HG03159 (cell line): ENCODE data around the gene PEX16.
"Not testable (repeated sequence)": the region's sequence is repeated elsewhere in the genome, so short reads cannot be mapped to it uniquely, and the experiment has no call there.

Source experiments
- ATAC-seq: cut with Tn5 transposase; IDR thresholded peaks from one replicate; pipeline ENCODE4 v1.9.1; 2021; ENCODE audit warnings: mild to moderate bottlenecking, moderate library complexity; ENCODE audit not compliant: unreplicated experiment

The PEX16 gene

DNA sequence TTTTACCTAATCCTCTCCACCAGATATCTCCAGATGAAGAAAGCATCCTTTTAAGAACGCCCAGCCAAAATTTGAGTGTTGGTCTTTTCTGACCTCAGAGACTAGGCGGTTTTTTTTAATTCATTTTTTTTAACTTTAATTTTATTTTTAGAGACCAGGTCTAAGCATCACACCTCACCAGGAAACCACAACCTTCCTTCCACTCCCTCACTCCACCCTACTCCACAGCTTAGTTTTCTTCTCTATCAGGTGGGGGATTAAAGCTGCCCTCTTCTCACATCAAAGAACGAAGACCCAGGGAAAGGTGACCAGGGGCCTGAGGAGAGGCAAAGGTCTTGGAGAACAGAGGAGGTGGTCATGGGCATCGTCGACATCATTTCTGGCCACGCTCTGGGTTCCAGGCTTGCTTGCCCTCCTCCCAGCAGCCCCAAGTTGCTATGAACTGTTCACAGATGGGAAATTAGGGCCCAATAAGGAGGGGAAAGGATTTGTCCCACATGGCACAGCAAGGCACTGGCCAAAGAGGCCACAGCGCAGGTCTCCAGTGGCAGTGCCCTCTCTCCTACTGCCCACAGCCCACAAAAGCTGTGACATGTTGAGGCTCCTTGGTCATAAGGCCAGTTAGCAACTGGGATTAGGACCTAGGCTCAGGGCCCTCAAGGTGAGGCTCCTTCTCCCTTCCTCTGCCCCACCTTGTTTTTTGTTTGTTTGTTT is 1.4 kb upstream of the PEX16 start:
- no peak for ATAC-seq

GRCh38 chr11:45918331-45918941 is 759 bp upstream of the PEX16 start:
- no peak for ATAC-seq

DNA sequence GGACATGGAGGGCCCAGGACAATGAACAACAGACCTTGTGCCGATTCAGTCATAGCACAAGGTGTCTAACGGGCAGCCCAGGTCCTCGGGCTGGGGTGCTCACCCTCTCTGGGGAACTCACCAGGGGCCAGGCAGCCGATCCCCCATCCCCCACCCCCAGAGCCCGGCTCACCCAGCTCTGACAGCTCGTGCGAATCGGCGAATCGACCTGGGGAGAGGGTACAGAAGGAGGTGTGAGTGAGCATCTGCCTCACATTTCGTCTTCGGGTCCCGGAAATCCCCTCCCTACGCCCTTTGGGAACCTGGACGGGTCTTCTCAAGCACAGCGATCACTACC is 423 bp downstream of the PEX16 start:
- ATAC-seq, result peak; percentile 1

- ATAC-seq, result no peak
These were observed 2.2 kb downstream of the PEX16 start for GRCh38 chr11:45915446-45915845.

- no peak for ATAC-seq
These were observed 3.6 kb downstream of the PEX16 start for GRCh38 chr11:45913942-45914635.

GRCh38 chr11:45913514-45913913 is 4.2 kb downstream of the PEX16 start:
- ATAC-seq, result no peak

GRCh38 chr11:45910623-45911022 is 7.1 kb downstream of the PEX16 start:
- no peak for ATAC-seq

DNA sequence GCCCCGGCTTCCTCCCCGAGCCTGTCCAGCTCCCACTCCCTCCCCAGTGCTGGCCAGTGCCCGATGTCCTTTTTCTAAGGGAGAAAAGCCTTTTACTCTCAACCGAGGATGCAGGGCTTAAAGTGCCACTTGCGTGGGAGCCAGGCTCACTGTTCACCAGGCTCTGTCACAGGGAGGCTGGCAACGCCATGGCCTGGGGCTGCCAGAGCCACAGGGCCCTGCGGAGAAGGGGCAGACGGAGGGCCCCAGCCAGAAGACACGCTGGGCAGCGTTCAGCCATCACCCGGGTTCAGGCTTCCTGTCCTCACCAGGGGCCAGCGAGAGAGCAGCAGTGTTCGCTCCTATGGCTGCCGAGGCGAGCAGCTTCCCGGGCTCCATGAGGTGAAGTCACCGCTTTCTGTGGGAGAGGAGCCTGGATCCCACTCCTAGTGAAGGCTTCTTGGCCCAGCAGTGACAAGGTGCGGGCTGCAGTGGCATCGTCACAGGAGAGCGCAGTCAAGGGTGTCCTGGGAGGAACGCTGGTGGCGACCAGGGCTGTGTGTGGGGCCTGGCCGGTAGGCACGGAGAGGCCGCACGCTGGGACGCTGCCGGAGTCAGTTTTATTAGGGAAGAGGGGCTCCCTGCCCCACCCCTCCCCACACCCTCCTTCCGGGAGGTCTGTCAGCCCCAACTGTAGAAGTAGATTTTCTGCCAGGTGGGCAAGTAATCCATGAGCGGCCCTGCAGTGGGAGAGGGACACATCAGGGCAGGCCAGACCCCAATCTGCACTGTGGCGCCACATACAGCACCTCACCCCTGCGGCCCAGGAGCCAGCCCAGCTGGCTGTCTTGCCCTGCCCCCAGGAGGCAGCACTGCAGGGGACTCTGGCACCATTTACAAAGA is 7.8 kb downstream of the PEX16 start:
- ATAC-seq, result no peak

- no peak for ATAC-seq
These were observed 9.7 kb downstream of the PEX16 start for GRCh38 chr11:45907911-45908370.

DNA sequence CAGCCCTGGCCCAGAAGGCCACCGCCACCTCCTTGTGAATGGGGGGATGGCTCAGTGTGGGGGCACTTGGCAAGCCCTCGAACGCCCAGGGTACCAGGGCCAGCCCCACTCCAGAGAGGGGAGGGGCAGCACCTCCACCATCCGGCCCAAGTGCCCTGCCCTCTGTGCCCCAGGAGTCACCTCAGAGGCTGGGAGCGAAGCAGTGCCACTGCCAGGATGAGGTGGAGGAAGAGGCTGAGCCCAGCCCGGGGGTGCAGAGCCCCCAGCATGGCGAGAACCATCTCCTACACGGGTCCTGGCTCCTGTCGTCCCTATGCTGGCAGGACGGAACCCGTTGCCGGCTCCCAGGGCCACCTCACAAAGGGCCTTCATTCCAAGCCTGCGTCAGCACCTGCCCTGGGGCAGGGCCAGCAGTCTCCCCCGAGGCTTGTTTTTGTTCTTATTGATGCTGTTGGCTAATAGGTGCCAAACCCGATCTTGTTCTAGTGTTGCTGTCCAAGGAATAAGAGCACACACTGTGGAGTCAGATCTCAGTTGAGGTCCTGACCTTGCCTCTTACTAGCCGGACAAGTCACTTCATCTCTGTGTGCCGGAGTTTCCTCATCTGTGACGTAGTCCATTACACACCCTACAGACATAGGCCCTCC is 10.6 kb downstream of the PEX16 start, which contains the start of gene FREY1:
TSS of gene FREY1 (minus strand) at position 307 of the 647 bp plus-strand sequence. CDS start at position 281, 26 bp downstream.
- no peak for ATAC-seq

- ATAC-seq, result no peak
These were observed 11.5 kb downstream of the PEX16 start for GRCh38 chr11:45906096-45906682.

DNA sequence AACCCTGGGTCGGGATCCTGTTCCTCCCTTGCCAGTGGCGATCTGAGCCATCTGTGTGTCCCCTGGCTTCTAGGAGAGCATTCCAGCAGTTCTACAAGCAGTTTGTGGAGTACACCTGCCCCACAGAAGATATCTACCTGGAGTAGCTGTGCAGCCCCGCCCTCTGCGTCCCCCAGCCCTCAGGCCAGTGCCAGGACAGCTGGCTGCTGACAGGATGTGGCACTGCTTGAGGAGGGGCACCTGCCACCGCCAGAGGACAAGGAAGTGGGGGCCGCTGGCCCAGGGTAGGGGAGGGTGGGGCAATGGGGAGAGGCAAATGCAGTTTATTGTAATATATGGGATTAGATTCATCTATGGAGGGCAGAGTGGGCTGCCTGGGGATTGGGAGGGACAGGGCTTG is 12.1 kb downstream of the PEX16 start:
- not testable (repeated sequence) for ATAC-seq

DNA sequence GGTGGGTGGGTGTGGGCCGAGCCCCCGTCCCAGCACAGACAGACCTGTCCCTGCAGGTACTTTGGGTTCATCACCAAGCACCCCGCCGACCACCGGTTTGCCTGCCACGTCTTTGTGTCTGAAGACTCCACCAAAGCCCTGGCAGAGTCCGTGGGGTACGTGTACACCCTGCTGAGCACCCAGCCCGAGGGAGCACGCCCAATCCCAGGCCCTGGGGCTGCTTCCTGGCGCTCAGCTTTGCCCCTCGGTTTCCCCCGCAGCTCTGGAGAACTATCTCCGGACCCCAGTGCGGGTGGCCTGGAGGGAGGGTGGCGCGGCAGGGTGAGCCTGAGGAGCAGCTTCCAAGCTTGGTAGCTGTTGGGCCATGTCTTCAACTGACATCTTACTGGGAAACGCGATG is 12.6 kb downstream of the PEX16 start:
- no peak for ATAC-seq

- ATAC-seq, result no peak
These were observed 13.3 kb downstream of the PEX16 start for GRCh38 chr11:45904309-45904915.

DNA sequence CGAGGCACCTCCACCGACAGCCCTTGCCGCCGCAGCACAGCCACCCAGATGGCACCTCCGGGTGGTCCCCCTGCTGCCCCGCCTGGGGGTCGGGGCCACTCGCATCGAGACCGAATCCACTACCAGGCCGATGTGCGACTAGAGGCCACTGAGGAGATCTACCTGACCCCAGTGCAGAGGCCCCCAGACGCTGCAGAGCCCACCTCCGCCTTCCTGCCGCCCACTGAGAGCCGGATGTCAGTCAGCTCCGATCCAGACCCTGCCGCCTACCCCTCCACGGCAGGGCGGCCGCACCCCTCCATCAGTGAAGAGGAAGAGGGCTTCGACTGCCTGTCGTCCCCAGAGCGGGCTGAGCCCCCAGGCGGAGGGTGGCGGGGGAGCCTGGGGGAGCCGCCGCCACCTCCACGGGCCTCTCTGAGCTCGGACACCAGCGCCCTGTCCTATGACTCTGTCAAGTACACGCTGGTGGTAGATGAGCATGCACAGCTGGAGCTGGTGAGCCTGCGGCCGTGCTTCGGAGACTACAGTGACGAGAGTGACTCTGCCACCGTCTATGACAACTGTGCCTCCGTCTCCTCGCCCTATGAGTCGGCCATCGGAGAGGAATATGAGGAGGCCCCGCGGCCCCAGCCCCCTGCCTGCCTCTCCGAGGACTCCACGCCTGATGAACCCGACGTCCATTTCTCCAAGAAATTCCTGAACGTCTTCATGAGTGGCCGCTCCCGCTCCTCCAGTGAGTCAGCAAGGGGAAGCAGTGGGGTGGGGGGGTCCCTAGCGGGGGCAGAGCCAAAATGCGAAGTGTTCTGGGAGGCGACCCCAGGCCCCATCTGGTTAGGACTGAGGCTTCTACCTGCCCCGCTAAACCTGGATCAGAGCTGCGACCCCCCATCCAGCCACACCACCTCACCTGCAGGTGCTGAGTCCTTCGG is 15.0 kb downstream of the PEX16 start:
- no peak for ATAC-seq

GRCh38 chr11:45901626-45902025 is 16.1 kb downstream of the PEX16 start:
- no peak for ATAC-seq

DNA sequence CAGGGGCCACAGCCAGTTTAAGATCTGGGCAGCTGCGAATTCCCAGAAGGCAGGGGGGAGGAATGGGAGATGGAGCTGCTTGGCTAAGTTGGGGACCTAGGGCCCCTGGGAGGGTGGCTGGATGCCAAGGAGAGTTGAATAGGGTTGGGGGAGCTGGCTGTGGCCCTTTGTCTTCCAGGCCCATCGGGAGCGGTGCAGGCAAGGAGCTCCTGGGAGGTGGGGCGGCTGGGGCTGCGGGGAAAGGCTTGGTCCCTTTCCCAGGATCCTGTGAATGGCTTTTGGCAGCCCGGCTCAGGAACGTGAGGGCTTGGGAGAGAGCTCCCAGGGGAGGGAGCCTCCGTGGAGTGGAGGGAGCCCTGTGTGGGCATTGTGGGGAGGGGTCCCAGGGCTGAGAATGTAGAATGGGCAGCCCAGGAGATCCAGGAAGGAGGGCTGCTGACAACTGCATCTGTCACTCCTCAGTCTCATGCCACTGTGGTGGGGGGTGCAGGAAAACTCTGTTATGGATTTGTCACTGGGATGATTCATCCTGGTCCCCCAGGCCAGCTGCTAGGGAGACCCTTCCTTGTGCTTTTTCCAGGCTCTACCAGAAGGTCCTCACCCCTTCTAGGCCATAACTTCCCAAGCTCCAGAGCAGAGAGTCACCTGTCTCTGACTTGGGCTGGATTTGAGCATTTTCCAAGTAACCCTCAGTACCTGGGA is 16.6 kb downstream of the PEX16 start:
- ATAC-seq, result no peak

GRCh38 chr11:45900175-45900800 is 17.4 kb downstream of the PEX16 start:
- not testable (repeated sequence) for ATAC-seq
